Neural cell (in vitro differentiated cells): Measurements from ENCODE around the gene NF2. TPM values are rescaled to one million over a fixed set of nuclear protein-coding genes. Genes with fewer than 3 reads are reported as not detected.

Experiments used
- H2AFZ ChIP-seq: fragments of 200-600, 300-800 bp; sonication (generic), shearing (Covaris generic); 2 replicates; pipeline ENCODE4 v1.6.0; 2014; ENCODE audit warnings: low read depth, mild to moderate bottlenecking, antibody characterized with exemption, low read length, moderate library complexity
- H3F3A ChIP-seq: fragments of 200-600 bp; shearing (Covaris generic); 2 replicates; pipeline ENCODE4 v1.6.1; 2016; ENCODE audit warnings: mild to moderate bottlenecking, moderate library complexity, mixed read lengths, antibody characterized with exemption, low read length; ENCODE audit not compliant: insufficient read depth, poor library complexity, severe bottlenecking
- H3K27ac ChIP-seq: fragments of 200-600, 300-800 bp; sonication (generic), shearing (Covaris generic); 2 replicates; pipeline ENCODE4 v1.5.1; 2014; ENCODE audit warnings: mild to moderate bottlenecking, low read length, moderate library complexity
- H3K27me3 ChIP-seq: fragments of 300-800, 200-600 bp; sonication (generic), shearing (Covaris generic); 2 replicates; pipeline ENCODE4 v1.6.0; 2014; ENCODE audit warnings: mild to moderate bottlenecking, low read depth, low read length, moderate library complexity; ENCODE audit not compliant: insufficient read depth
- H3K36me3 ChIP-seq: fragments of 300-800, 200-600 bp; sonication (generic), shearing (Covaris generic); 2 replicates; pipeline ENCODE4 v1.5.1; 2014; ENCODE audit warnings: mild to moderate bottlenecking, antibody characterized with exemption, low read length, moderate library complexity; ENCODE audit not compliant: insufficient read depth
- H3K4me2 ChIP-seq: fragments of 300-800, 200-600 bp; sonication (generic), shearing (Covaris generic); 2 replicates; pipeline ENCODE4 v1.6.0; 2014; ENCODE audit warnings: mild to moderate bottlenecking, low read length
- H3K4me3 ChIP-seq: fragments of 300-800, 200-600 bp; sonication (generic), shearing (Covaris generic); 2 replicates; pipeline ENCODE4 v1.5.1; 2014; ENCODE audit warnings: mild to moderate bottlenecking, low read length, moderate library complexity
- H3K79me2 ChIP-seq: fragments of 200-600 bp; shearing (Covaris generic); replicated peaks from 2 replicates; pipeline ENCODE4 v1.6.0; 2014; ENCODE audit warnings: mild to moderate bottlenecking, low read length, moderate library complexity; ENCODE audit not compliant: insufficient read depth
- H3K9ac ChIP-seq: fragments of 300-800, 200-600 bp; sonication (generic), shearing (Covaris generic); 2 replicates; pipeline ENCODE4 v1.6.1; 2016; ENCODE audit warnings: mild to moderate bottlenecking, low read length, mixed read lengths
- H3K9me2 ChIP-seq: fragments of 200-600 bp; shearing (Covaris generic); 2 replicates; pipeline ENCODE4 v1.6.1; 2016; ENCODE audit warnings: mild to moderate bottlenecking, low read length, mixed read lengths; ENCODE audit not compliant: insufficient read depth
- H3K9me3 ChIP-seq: fragments of 200-600, 300-800 bp; sonication (generic), shearing (Covaris generic); 2 replicates; pipeline ENCODE4 v1.6.1; 2016; ENCODE audit warnings: mild to moderate bottlenecking, mixed run types, low read length, moderate library complexity, mixed read lengths
- H4K20me1 ChIP-seq: fragments of 200-600 bp; shearing (Covaris generic); 2 replicates; pipeline ENCODE4 v1.6.1; 2016; ENCODE audit warnings: mild to moderate bottlenecking, mixed run types; ENCODE audit not compliant: insufficient read depth
- CTCF ChIP-seq: fragments of 450-650 bp; IDR thresholded peaks from 2 replicates; pipeline ENCODE4 v1.5.1; 2014; ENCODE audit warnings: antibody characterized with exemption, mild to moderate bottlenecking, moderate library complexity; ENCODE audit not compliant: poor library complexity, severe bottlenecking
- EP300 ChIP-seq: fragments of 450-650 bp; conservative IDR thresholded peaks from 2 replicates; pipeline ENCODE4 v1.6.1; 2014; ENCODE audit warnings: antibody characterized with exemption, mild to moderate bottlenecking, moderate library complexity; ENCODE audit not compliant: poor library complexity, severe bottlenecking
- EZH2 ChIP-seq: fragments of 200-600, 300-800 bp; shearing (Covaris generic), sonication (generic); IDR thresholded peaks from 2 replicates; pipeline ENCODE4 v1.6.1; 2014; ENCODE audit warnings: antibody characterized with exemption, low read length, borderline replicate concordance, mild to moderate bottlenecking; ENCODE audit not compliant: insufficient read depth, poor library complexity, severe bottlenecking
- MXI1 ChIP-seq: fragments of 450-650 bp; conservative IDR thresholded peaks from 2 replicates; pipeline ENCODE4 v1.6.1; 2014; ENCODE audit warnings: antibody characterized with exemption, mild to moderate bottlenecking; ENCODE audit not compliant: poor library complexity, severe bottlenecking
- POLR2AphosphoS5 ChIP-seq: IDR thresholded peaks from 2 replicates; pipeline ENCODE4 v1.6.1; 2012
- RAD21 ChIP-seq: fragments of 450-650 bp; conservative IDR thresholded peaks from 2 replicates; pipeline ENCODE4 v1.6.1; 2014; ENCODE audit warnings: antibody characterized with exemption, mild to moderate bottlenecking, moderate library complexity
- REST ChIP-seq: IDR thresholded peaks from 2 replicates; pipeline ENCODE4 v1.6.1; 2012; ENCODE audit warnings: borderline replicate concordance
- SMC3 ChIP-seq: fragments of 450-650 bp; conservative IDR thresholded peaks from 2 replicates; pipeline ENCODE4 v1.6.1; 2014; ENCODE audit warnings: antibody characterized with exemption, mild to moderate bottlenecking, moderate library complexity; ENCODE audit not compliant: poor library complexity
- TAF1 ChIP-seq: IDR thresholded peaks from 2 replicates; pipeline ENCODE4 v1.6.1; 2012; ENCODE audit warnings: low read depth
- polyA plus RNA-seq: library from polyadenylated mRNA; depleted of rRNA; stranded (reverse); fragments of >200 nt; gene quantifications from 2 replicates; pipeline ENCODE4 v1.2.3, GENCODE V29; 2014

NF2 gene
- polyA plus RNA-seq, 1 donor from 2014 or later: 18.7 TPM

DNA sequence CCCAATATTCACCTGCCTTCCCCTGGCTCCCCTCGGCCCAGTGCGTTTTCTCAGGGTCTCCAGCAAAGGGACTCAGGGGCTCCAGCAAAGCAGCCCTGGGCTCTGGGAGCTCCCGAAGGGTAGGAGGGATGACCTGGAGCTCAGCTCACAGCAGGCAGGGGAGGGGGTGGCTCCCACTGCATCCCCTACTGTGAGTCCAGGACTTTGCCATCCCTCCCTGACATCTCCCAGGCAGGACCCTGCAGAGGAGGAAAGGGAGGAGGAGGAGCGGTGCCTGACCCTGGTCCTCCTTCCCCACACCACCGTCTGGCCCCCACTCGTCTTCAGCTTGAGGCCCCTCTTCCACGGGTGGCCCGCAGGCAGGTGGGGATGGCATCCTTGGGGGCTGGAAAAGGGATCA is 121.4 kb downstream of the NF2 start:
- Histone ChIP-seq H2AFZ (no peak overlapping the region), H3F3A (no peaks in the 10 kb centered on the region), H3K27ac (no peak overlapping the region), H3K9ac (no peak overlapping the region), H3K4me3 (no peak overlapping the region), H3K9me3 (no peaks in the 10 kb centered on the region), H3K4me2 (no peak overlapping the region), H4K20me1 (no peaks in the 10 kb centered on the region), H3K79me2 (no peaks in the 10 kb centered on the region), H3K36me3 (no peaks in the 10 kb centered on the region), H3K9me2 (no peaks in the 10 kb centered on the region), H3K27me3 (peaks cover 24% of the 10 kb centered on the region)
- no peak for TF ChIP-seq TAF1
- TF ChIP-seq CTCF: no peak
- no peak for TF ChIP-seq RAD21
- no peak for TF ChIP-seq POLR2AphosphoS5
- TF ChIP-seq REST: no peak
- no peak for TF ChIP-seq EP300
- TF ChIP-seq EZH2: no peak
- no peak for TF ChIP-seq SMC3
- TF ChIP-seq MXI1: no peak

DNA sequence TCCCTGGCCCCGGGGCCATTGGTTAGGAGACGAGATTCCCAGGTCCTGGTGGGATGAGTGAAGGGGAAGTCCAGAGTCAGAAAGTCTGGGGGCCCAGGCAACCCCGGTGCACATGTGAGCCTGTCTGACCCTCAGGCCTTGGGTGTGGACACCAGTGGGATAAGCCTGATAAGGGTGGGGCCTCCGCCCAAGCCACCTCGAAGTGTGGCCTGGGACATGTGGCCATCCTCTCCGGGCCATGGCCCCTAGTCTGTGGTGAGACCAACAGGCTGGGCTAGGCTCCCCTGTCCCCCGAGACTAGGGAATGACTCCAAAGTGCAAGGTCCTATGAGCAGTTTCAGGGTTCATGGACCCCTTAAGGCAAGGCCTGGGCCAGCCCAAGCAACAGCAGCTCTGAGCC is 122.7 kb downstream of the NF2 start:
- TF ChIP-seq SMC3 (no peak), CTCF (no peak), EP300 (no peak), EZH2 (no peak), RAD21 (no peak), MXI1 (no peak), POLR2AphosphoS5 (no peak), REST (no peak), TAF1 (no peak)
- Histone ChIP-seq H3K79me2 (no peaks in the 10 kb centered on the region), H3K4me3 (no peak overlapping the region), H2AFZ (no peak overlapping the region), H3K9ac (no peak overlapping the region), H4K20me1 (no peaks in the 10 kb centered on the region), H3K4me2 (no peak overlapping the region), H3K36me3 (no peaks in the 10 kb centered on the region), H3F3A (no peaks in the 10 kb centered on the region), H3K9me3 (no peaks in the 10 kb centered on the region), H3K27me3 (peaks cover 20% of the 10 kb centered on the region), H3K9me2 (no peaks in the 10 kb centered on the region), H3K27ac (no peak overlapping the region)
